H9 (cell line): Measurements from ENCODE around the gene BOLA3. TPM values are rescaled to one million over a fixed set of nuclear protein-coding genes. Genes with fewer than 3 reads are reported as not detected.

Source experiments
- DNase-seq: peaks from one replicate; pipeline ENCODE4 v3.0.0-alpha.2; 2017
- H2AFZ ChIP-seq: one replicate; pipeline ENCODE4 v1.6.1; 2013; ENCODE audit warnings: mild to moderate bottlenecking, low read length, control low read depth, moderate library complexity
- H2AK5ac ChIP-seq: 2 replicates; pipeline ENCODE4 v1.6.1; 2013; ENCODE audit warnings: low read length, control low read depth, mixed read lengths; ENCODE audit not compliant: insufficient read length
- H2BK120ac ChIP-seq: one replicate; pipeline ENCODE4 v1.6.1; 2013; ENCODE audit warnings: low read depth, mild to moderate bottlenecking, low read length, control low read depth, inconsistent platforms; ENCODE audit not compliant: poor library complexity, severe bottlenecking
- H2BK12ac ChIP-seq: 2 replicates; pipeline ENCODE4 v1.6.1; 2013; ENCODE audit warnings: low read length, control low read depth, mixed read lengths, low read depth; ENCODE audit not compliant: insufficient read length
- H2BK15ac ChIP-seq: 2 replicates; pipeline ENCODE4 v1.6.1; 2013; ENCODE audit warnings: low read depth, low read length, control low read depth
- H2BK20ac ChIP-seq: one replicate; pipeline ENCODE4 v1.6.1; 2013; ENCODE audit warnings: low read depth, mild to moderate bottlenecking, low read length, control low read depth, inconsistent platforms; ENCODE audit not compliant: poor library complexity, severe bottlenecking
- H2BK5ac ChIP-seq: 2 replicates; pipeline ENCODE4 v1.6.1; 2013; ENCODE audit warnings: low read length, control low read depth, mixed read lengths; ENCODE audit not compliant: insufficient read length
- H3K14ac ChIP-seq: 2 replicates; pipeline ENCODE4 v1.6.1; 2013; ENCODE audit warnings: low read length, control low read depth; ENCODE audit not compliant: insufficient read depth
- H3K18ac ChIP-seq: 2 replicates; pipeline ENCODE4 v1.6.1; 2013; ENCODE audit warnings: low read depth, mild to moderate bottlenecking, mixed read lengths, low read length, control low read depth; ENCODE audit not compliant: insufficient read length
- H3K23ac ChIP-seq: 2 replicates; pipeline ENCODE4 v1.6.1; 2013; ENCODE audit warnings: low read length, control low read depth, mixed read lengths, low read depth; ENCODE audit not compliant: insufficient read length
- H3K23me2 ChIP-seq: 2 replicates; pipeline ENCODE4 v1.6.1; 2013; ENCODE audit warnings: low read depth, mild to moderate bottlenecking, mixed read lengths, low read length, control low read depth; ENCODE audit not compliant: insufficient read length, poor library complexity, severe bottlenecking
- H3K27ac ChIP-seq: 2 replicates; pipeline ENCODE4 v1.5.1; 2013; ENCODE audit warnings: low read length, control low read depth, mixed read lengths, low read depth; ENCODE audit not compliant: insufficient read length
- H3K27me3 ChIP-seq: 2 replicates; pipeline ENCODE4 v1.6.1; 2013; ENCODE audit warnings: low read length, control low read depth, inconsistent platforms; ENCODE audit not compliant: insufficient read depth
- H3K4ac ChIP-seq: 2 replicates; pipeline ENCODE4 v1.6.1; 2013; ENCODE audit warnings: low read depth, mild to moderate bottlenecking, control low read depth, inconsistent platforms, low read length, moderate library complexity
- H3K4me1 ChIP-seq: 2 replicates; pipeline ENCODE4 v1.6.1; 2013; ENCODE audit warnings: low read length, control low read depth, inconsistent platforms; ENCODE audit not compliant: insufficient read depth
- H3K4me2 ChIP-seq: 2 replicates; pipeline ENCODE4 v1.6.1; 2013; ENCODE audit warnings: low read length, control low read depth, mixed read lengths; ENCODE audit not compliant: insufficient read length, insufficient read depth
- H3K56ac ChIP-seq: 2 replicates; pipeline ENCODE4 v1.6.1; 2013; ENCODE audit warnings: low read depth, mild to moderate bottlenecking, mixed read lengths, low read length, control low read depth; ENCODE audit not compliant: insufficient read length
- H3K79me1 ChIP-seq: 2 replicates; pipeline ENCODE4 v1.6.1; 2013; ENCODE audit warnings: low read depth, mild to moderate bottlenecking, moderate library complexity, low read length, control low read depth, inconsistent platforms; ENCODE audit not compliant: insufficient read depth, poor library complexity, severe bottlenecking
- H3K79me2 ChIP-seq: 2 replicates; pipeline ENCODE4 v1.6.1; 2013; ENCODE audit warnings: low read length, control low read depth, inconsistent platforms; ENCODE audit not compliant: insufficient read depth
- H3K9ac ChIP-seq: 2 replicates; pipeline ENCODE4 v1.6.1; 2013; ENCODE audit warnings: low read length, control low read depth, mixed read lengths; ENCODE audit not compliant: insufficient read length; ENCODE audit errors: extremely low read depth
- H3K9me3 ChIP-seq: one replicate; pipeline ENCODE4 v1.6.1; 2013; ENCODE audit warnings: low read depth, low read length, inconsistent platforms; ENCODE audit not compliant: control insufficient read depth
- H3T11ph ChIP-seq: one replicate; pipeline ENCODE4 v1.6.1; 2013; ENCODE audit warnings: mild to moderate bottlenecking, low read length, control low read depth, inconsistent platforms
- H4K20me1 ChIP-seq: one replicate; pipeline ENCODE4 v1.6.1; 2013; ENCODE audit not compliant: control insufficient read depth, insufficient read length, insufficient read depth
- H4K5ac ChIP-seq: 2 replicates; pipeline ENCODE4 v1.6.1; 2013; ENCODE audit warnings: low read depth, mild to moderate bottlenecking, mixed read lengths, low read length, control low read depth; ENCODE audit not compliant: insufficient read length
- H4K8ac ChIP-seq: replicated peaks from 2 replicates; pipeline ENCODE4 v1.6.1; 2013; ENCODE audit warnings: low read length, control low read depth, mixed read lengths, low read depth; ENCODE audit not compliant: insufficient read length
- H4K91ac ChIP-seq: 2 replicates; pipeline ENCODE4 v1.6.1; 2013; ENCODE audit warnings: low read depth, mild to moderate bottlenecking, moderate library complexity, mixed read lengths, low read length, control low read depth; ENCODE audit not compliant: insufficient read length
- H3K27ac Mint-ChIP-seq, 3 experiments: 2 replicates in 2 of 3; 3 replicates in 1 of 3; pipeline ENCODE4 v1.8.0; 2020 to 2021; ENCODE audit warnings: mixed read lengths in 3 of 3, mild to moderate bottlenecking in 1 of 3, moderate library complexity in 1 of 3
- H3K27me3 Mint-ChIP-seq: 2 replicates; pipeline ENCODE4 v1.8.0; 2021; ENCODE audit warnings: low read depth, mild to moderate bottlenecking, moderate library complexity, mixed read lengths
- H3K36me3 Mint-ChIP-seq, 3 experiments: 2 replicates in 2 of 3; 3 replicates in 1 of 3; pipeline ENCODE4 v1.8.0; 2020 to 2021; ENCODE audit warnings: low read depth in 3 of 3, mixed read lengths in 3 of 3; ENCODE audit not compliant: insufficient read depth in 1 of 3
- H3K4me1 Mint-ChIP-seq, 2 experiments: 2 replicates each; pipeline ENCODE4 v1.8.0; 2020; ENCODE audit warnings: mixed read lengths in 2 of 2
- H3K4me3 Mint-ChIP-seq, 2 experiments: 2 replicates in 1 of 2; 3 replicates in 1 of 2; pipeline ENCODE4 v1.8.0; 2020 to 2021; ENCODE audit warnings: mild to moderate bottlenecking in 2 of 2, mixed read lengths in 2 of 2, moderate library complexity in 1 of 2
- H3K9me3 Mint-ChIP-seq, 2 experiments: 2 replicates in 1 of 2; 3 replicates in 1 of 2; pipeline ENCODE4 v1.8.0; 2020; ENCODE audit warnings: mild to moderate bottlenecking in 2 of 2, mixed read lengths in 2 of 2, moderate library complexity in 1 of 2
- WGBS: extraction: QIAGEN DNeasy Blood & Tissue Kit; methylation state at CpG from one replicate; pipeline ENCODE4 v1.1.7; 2013; ENCODE audit warnings: missing lambda C conversion rate, low lambda C conversion rate, mixed read lengths; ENCODE audit not compliant: insufficient read length; ENCODE audit errors: extremely low coverage; 5-methylcytosine and 5-hydroxymethylcytosine counted together
- total RNA-seq: library from RNA; stranded (reverse); gene quantifications from 2 replicates; pipeline ENCODE4 v1.2.1, GENCODE V29; 2021
- TF ChIP-seq, protein P1 (sequence below): fragments of 200-600 bp; sonication (generic); conservative IDR thresholded peaks from 3 replicates; pipeline ENCODE4 v1.8.0; 2021; ENCODE audit warnings: antibody characterized with exemption, mild to moderate bottlenecking

The BOLA3 gene
- total RNA-seq, 1 experiment from 2014 or later = 45.0 TPM

DNA sequence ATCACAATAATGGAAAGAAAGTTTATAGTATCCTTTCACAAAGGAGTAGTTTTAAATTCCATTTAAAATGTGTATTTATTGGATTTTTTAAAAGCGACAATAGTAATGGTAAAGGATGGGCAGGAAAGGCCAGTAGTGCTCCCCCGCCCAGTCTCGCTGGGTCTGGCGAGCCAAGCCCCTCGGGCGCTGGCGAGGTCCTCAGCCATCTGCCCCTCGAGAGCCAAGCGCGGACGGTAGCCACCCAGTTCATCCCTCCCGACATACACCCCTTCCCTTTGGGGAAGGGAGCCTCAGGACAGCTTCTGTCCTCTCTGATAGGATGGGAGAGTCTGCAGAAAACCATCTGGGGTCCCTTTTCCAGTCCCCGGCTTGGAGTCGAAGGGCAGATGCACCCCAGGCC lies 45.2 kb downstream of the BOLA3 start:
- Histone ChIP-seq H3K4me1 (no peaks in the 10 kb centered on the region; the same call in 1 of the 2 replicates), H3K14ac (no peak overlapping the region), H3K27me3 (no peaks in the 10 kb centered on the region), H3K79me2 (no peaks in the 10 kb centered on the region), H4K5ac (no peak overlapping the region), H2AK5ac (no peak overlapping the region), H3K27ac (no peak overlapping the region), H2BK12ac (no peak overlapping the region), H3K18ac (no peak overlapping the region), H3K4ac (no peak overlapping the region), H3K56ac (no peak overlapping the region), H2BK15ac (no peak overlapping the region), H2BK20ac (no peak overlapping the region), H2BK120ac (no peak overlapping the region), H3T11ph (no peak overlapping the region), H3K9ac (no peak overlapping the region), H3K23ac (no peak overlapping the region), H4K20me1 (no peaks in the 10 kb centered on the region), H2AFZ (no peak overlapping the region), H3K9me3 (no peaks in the 10 kb centered on the region), H3K23me2 (no peaks in the 10 kb centered on the region), H2BK5ac (no peak overlapping the region), H3K4me2 (no peak overlapping the region), H3K79me1 (no peaks in the 10 kb centered on the region), H4K8ac (no peak overlapping the region), H4K91ac (no peak overlapping the region)
- Mint-ChIP-seq H3K4me3 (no peak overlapping the region), H3K27ac (no peak overlapping the region), H3K4me1 (peaks cover 17 to 19% of the 10 kb centered on the region in 2 experiments), H3K36me3 (peaks cover 22 to 40% (median 33%) of the 10 kb centered on the region in 3 experiments; a peak in 6 of 7 replicates), H3K9me3 (no peaks in the 10 kb centered on the region), H3K27me3 (no peaks in the 10 kb centered on the region)
- WGBS = no CpG with 5 or more reads among the region's 14 CpGs
- no peak for DNase-seq
- TF ChIP-seq, protein P1, sequence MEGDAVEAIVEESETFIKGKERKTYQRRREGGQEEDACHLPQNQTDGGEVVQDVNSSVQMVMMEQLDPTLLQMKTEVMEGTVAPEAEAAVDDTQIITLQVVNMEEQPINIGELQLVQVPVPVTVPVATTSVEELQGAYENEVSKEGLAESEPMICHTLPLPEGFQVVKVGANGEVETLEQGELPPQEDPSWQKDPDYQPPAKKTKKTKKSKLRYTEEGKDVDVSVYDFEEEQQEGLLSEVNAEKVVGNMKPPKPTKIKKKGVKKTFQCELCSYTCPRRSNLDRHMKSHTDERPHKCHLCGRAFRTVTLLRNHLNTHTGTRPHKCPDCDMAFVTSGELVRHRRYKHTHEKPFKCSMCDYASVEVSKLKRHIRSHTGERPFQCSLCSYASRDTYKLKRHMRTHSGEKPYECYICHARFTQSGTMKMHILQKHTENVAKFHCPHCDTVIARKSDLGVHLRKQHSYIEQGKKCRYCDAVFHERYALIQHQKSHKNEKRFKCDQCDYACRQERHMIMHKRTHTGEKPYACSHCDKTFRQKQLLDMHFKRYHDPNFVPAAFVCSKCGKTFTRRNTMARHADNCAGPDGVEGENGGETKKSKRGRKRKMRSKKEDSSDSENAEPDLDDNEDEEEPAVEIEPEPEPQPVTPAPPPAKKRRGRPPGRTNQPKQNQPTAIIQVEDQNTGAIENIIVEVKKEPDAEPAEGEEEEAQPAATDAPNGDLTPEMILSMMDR = no peak
